HG03103 (cell line): Measurements from ENCODE around the gene UBTD1.

Source experiments
- ATAC-seq: cut with Tn5 transposase; IDR thresholded peaks from one replicate; pipeline ENCODE4 v1.9.1; 2021; ENCODE audit warnings: low read depth; ENCODE audit not compliant: unreplicated experiment

UBTD1 gene

DNA sequence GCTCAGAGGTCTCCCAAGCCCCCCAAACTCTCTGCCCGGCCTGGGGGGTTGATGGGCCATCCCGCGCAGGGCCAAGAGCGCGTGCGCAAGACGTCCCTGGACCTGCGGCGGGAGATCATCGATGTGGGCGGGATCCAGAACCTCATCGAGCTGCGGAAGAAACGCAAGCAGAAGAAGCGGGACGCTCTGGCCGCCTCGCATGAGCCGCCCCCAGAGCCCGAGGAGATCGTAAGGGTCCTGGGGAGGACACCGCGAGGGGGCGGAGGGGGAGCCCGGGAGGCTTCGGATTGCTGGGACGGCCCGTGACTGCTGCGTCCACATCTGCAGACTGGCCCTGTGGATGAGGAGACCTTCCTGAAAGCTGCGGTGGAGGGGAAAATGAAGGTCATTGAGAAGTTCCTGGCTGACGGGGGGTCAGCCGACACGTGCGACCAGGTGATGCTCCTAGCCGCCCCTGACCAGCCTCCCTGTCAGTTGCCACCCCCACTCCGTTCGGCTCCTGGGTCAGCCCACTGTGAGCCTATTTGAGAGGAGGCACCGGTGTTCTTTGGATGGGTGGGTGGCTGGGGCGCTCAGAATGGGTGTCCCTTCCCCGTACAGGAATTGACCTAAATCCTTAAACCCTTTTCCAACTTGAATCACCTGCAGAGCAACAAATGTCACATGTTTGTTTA is 79.6 kb downstream of the UBTD1 start:
- no peak for ATAC-seq

DNA sequence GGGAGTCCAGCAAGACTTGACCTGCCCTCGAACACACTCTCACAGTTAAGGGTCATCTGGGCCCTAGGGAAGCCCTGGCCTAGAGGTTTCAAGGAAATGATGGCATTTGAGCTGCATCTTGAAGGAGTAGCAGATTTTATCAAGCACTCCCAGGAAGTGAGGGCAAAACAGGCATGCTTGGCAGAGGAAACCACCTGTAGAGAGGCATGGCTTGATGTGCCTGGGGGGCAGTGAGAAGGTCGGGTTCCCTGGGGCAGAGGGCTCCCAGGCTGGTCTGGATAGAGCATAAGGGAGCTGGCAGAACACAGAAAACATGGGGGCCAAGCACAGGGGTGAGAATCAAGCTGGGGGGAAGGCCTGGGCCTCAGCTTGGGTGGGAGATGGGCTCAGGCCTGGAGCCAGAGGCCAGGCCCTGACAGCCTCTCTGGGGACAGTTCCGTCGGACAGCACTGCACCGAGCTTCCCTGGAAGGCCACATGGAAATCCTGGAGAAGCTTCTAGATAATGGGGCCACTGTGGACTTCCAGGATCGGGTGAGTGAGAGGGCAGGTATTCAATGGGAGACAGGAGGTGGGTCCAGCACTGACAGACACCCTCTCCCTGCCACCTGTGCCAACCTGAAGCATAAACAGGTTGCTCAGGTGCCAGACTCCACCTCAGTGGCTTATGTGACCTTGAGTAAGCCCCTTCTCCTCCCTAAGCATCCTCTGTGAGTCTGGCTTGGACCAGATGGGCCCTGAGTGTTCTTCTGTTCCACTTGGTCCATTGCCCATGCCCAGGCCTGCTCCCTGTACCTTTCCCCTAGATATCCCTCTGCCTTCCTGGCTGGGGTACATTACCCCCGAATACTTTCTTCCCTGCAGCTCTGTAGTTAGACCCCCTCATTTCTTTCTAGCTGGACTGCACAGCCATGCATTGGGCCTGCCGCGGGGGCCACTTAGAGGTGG is 82.0 kb downstream of the UBTD1 start:
- no peak for ATAC-seq

DNA sequence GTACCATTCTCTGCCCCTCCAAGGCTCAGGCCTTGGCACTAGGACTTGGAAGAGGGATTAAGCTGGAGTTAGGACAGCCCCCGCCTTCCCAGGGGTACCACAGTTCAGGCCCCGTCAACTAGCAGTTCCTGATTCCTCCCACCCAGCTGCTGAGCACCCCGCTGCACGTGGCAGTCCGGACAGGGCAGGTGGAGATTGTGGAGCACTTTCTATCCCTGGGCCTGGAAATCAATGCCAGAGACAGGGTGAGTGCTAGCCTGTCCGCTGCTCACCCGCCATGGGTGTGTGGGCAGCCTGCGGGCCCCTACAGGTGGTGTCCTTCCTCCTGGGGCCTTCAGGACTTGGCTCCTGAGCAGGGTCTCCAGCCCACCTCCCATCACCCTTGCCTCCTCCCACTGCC is 83.4 kb downstream of the UBTD1 start:
- no peak for ATAC-seq

DNA sequence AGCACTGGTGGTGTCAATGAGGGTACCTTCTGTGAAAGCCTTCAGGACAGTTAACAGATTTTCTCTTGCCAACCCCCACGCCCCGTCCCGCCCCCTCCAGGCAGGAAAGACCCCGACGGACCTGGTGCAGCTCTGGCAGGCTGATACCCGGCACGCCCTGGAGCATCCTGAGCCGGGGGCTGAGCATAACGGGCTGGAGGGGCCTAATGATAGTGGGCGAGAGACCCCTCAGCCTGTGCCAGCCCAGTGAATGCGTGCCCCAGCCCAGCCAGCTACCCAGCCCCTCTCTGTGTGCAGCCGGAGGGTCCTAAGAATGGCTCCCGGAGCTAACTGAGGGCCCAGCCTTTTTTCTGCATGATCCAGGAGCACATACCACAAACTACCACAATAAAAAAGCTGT is 84.8 kb downstream of the UBTD1 start:
- ATAC-seq, result no peak

DNA sequence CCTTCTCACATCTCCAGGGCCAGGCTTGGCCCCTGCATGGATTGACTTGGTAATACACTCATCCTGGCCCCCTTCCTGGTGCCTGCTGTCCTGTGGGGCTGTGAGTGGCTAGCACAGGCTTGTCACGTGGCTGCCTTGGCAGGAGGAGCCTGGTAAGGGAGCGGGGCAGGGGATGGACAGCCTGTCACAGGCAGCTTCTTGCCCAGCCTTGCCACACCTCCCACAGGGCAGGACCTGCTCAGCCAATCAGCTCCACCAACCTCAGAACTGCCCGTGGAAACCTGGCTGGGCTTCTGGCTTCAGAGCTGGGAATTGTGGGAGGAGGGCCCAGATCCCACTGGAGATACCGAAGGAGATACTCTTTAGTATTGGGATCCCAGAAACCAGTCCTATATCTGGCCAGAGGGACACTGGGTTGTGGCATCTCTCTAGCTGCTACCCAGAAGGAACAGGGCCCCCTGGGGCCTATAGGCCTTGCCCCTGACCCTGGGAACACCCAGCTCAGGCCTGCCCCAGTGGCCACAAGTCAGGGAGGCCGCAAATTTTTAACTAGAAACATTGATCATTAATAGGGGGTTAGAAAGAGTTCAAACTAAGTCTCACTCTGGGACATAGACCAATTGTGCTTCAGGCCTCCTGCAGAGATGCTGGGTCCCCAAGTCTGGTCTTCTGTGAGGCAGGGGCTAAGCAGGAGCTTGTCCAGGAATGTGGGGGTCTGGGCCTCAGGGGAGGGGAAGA is 85.5 kb downstream of the UBTD1 start, which contains the start of gene HOGA1:
TSS of gene HOGA1 (plus strand) at position 330 of the 738 bp plus-strand sequence. CDS start at position 645, 315 bp downstream.
- no peak for ATAC-seq

DNA sequence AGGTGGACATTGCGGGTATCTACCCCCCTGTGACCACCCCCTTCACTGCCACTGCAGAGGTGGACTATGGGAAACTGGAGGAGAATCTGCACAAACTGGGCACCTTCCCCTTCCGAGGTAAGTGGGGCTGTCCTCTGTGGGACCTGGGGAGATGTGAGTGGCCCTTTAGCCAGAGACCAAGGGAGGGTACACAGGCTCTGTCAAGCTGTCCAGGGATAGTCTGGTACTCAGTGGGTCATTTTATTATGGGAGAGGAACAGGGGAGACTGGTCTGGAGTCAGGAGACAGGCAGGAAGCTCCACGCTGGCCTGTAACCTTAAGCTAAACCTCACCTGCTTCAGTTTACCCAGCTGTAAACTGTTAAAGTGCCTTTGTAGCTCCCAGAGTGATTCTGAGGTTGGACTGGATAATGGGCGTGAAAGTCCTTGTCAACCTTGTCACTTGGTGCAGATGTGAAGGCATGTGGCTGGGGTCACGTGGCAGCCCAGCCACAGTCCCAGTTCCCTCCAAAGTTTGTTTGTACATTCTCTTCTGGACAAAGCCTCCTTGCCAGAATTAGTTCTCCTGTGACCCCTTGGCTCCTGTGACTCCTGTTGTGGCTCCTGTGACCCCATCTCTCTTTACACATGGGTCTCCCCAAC is 86.2 kb downstream of the UBTD1 start:
- no peak for ATAC-seq

DNA sequence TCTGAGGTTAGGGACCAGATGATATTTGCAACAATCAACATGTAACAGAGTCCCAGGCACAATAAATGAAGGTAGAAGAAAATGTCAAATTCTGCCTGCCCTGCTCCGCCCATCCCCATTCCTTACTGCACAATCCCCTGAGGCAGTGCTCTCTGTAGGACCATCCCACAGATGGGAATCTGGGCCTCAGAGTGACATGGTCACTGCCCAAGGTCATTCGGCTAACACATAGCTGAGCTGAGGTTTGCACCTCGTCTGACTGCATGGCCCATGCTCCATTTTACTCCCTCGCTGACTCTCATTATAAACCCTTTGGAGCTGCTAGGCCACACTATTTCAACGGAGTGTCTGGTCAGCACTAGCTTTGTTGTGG is 86.7 kb downstream of the UBTD1 start:
- ATAC-seq, result no peak

DNA sequence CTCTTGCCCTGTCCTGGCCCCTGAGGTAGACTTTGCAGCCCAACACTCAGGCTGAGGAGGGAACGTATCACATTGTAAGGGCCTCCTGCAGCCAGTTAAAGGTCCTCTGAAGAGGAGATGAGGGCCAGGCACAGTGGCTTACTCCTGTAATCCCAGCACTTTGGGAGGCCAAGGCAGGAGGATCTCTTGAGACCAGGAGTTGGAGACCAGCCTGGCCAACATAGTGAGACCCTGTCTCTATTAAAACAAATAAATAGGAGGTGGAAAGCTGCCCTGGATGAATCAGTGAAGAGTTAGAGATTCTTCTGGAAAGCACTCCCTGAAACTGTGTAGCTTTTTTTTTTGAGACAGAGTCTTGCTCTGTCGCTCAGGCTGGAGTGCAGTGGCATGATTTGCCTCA is 88.5 kb downstream of the UBTD1 start:
- no peak for ATAC-seq

DNA sequence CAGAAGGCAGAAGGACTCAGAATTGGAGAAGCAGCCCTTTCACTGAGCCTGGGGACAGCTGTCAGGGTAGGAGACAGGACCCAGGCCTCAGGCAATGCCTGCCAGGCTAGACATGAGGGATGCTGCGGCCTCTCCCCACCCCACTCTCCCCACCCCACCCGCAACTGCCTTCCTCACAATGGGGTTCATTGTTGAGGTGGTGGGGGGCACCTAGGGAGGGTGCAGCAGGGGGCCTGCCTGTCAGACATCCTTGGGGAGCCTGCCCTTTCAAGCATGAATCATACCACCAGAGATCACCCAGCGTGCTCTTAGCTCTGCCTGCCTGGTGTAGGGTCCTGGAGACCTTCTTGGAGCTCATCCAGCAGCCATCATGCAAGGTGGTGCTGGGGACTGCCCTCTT is 90.8 kb downstream of the UBTD1 start, which contains the start of gene C10orf62:
TSS of gene C10orf62 (plus strand) at position 243 of the 400 bp plus-strand sequence. CDS start 177 bp downstream, outside the sequence.
- no peak for ATAC-seq

DNA sequence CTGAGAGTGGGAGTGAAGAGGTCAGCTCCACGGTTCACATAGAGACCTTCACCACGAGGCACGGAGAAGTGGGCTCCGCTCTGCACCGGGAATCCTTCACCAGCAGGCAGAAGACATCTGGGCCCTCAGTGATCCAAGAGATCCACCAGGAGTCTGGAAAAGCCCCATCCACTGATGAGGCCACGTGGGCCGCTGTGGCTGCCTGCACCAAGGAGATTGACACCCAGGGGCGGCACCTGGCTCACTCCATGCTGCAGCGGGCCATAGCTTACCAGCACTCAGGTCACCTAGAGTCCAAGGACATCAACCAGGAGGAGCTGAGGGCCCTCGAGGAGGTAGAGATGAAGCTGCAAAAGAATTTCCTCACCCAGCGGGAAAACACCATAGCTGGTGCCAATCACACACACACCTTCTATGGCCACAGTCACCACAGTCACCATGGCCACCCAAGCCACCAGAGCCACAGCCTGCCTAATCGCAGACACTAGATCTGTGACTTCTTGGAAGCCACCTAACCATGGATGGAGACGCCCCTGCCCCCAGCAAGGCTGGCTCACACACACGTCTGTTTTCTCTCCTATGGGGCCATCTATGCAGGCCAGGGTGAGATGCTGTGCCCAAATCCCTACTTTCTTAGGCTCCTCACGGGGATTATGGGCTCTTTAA is 91.5 kb downstream of the UBTD1 start:
- ATAC-seq, result no peak

DNA sequence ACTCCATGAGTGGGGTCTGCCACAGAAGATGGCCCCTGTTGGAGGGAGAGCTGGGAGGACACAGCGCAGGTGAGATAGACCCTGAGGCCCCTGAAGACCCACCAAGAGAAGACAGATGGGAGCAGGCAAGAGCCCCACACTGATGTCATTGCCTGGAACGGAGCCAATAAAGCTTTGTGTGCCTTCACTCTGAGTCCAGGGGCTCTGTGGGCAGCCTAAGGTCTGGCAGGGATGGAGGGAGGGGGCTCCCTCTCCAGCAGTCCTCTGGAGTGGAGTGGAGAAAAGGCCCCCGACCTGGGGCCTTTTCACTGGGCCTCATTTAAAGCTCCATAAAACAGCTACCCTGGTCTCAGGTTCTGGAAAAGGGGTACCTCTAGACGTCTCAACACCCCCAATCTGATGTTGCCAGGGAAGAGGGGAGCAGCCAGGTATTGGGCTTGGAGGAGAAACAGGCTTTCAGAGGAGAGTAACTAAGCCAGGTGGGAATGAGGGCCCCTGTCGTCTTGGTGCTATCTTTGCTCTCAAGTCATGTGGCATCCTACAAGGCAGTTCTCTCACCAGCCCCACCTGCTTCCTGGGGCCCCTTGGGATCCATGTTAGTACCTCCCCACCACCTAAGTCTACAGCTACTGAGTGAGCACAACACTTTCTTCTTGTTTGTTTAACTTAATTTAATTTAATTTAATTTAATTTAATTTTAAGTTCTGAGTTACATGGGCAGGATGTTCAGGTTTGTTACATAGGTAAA is 92.2 kb downstream of the UBTD1 start:
- no peak for ATAC-seq

DNA sequence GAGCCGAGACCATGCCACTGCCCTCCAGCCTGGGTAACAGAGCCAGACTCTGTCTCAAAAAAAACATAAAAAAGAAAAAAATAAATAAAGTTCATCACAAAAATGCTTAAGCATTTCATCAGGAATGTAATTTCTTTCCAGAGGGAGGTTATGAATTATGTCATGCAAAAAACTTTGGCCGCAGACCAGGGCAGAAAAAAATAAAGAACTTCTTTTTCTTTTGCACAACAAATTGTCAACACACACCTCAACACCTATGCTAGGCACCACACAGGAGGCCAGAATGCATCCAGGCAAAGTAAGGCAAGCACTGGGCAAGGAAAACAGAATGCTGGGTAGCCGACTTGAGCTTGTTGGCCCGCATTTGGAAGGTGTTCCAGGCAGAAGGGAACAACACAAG is 94.7 kb downstream of the UBTD1 start:
- ATAC-seq, result no peak

DNA sequence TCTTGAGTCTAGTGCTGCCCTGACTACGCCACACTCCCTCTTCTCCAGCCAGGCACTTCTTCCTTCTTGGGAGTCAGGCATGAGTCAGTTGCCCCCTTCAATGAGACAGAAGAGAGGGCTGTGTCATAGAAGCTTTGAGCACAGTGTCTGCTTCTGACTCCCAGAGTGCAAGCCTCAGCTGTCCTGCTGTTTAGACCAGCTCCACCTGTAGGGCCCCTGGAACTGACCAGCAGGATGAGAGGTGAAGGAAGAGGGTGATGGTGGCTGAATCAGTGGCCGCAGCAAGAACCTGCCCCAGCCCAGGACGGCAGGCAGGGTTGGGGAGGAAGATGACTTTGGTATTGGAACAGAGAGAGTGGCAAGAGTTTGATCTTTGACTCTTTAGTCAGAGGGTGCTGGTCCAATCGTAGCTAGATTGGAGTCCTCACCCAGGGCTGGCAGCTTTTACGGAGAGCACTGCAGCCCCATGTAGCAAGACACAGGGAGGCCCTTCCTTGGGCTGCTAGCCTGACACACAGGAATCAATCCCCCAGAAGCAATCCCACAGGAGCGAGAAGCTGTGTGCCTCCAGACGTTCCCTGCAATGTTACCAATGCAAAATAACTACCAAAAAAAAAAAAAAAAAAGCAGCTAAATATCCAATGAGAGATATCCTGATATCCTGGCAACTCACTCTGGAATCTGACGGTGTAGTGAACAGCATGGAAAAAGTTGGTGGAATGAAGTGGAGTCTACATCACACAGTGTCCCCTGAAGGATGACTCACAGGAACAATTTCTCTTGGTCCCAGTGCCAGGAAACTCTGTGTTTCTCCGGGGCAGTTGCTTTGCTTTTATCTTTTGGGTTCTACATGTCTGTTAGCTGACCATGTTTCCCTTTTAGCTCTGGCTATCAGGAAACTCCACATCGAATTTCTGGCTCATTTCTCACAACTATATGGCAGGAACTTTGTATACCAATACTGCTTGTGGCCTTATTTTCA is 97.7 kb downstream of the UBTD1 start:
- ATAC-seq, result no peak

DNA sequence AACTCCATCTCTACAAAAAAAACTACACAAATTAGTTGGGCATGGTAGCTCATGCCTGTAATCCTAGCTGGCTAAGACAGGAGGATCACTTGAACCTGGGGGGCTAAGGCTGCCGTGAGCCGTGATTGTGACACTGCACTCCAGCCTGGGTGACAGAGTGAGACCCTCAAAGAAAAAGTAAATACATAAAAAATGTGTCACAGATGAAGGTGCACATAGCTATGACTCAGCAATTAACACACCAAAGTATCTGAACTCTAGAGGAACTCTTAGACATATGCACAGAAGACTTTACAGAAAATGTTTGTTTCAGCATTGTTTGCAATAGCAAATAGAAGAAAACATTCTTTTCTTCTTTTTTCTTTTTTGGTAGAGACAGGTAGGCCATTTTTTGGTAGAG is 99.1 kb downstream of the UBTD1 start:
- no peak for ATAC-seq

DNA sequence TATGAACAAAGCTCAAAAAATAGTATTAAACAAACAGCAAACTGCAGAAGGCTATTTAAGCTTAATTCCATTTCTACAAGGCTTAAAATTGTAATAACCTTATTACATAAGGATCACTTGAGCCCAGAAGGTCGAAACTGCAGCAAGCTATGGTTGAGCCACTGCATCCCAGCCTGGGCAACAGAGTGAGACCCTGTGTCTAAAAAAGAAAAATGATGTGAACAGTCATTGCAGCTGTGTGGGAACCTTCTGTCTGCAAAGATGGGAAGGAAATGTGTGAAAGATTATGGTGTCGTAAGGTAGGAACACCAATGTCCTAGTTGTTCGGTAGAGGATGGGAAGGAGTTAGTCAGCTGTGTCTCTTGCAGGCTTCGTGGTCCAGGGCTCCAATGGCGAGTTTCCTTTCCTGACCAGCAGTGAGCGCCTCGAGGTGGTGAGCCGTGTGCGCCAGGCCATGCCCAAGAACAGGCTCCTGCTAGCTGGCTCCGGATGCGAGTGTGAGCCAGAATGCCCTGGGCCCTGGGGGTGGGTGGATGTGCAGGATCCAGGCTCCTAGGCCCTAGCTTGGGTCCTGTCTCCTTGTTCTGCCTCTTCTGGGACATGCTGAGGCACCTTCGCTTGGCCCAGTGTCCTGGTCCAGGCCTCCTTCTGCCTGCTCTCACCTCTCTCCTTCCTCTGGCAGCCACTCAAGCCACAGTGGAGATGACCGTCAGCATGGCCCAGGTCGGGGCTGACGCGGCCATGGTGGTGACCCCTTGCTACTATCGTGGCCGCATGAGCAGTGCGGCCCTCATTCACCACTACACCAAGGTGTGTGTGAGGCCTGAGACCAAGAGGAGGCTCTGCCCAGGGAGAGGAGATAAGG is 99.9 kb downstream of the UBTD1 start:
- no peak for ATAC-seq

DNA sequence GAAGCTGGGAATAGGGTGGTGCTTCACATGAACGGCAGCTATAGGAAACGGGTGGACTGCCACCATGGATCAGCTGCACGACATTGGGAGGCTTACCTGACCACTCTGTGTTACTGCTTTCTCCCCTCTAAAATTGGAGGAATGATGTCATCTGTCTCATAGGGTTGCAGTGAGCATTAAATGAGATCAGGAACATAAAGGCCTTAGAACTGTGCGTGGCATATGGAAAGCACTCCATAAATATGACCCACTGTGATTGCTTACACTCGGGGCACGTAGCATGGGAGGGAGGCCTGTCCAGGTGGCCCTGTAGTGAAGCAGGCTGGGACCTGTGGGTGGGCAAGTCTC is 100.5 kb downstream of the UBTD1 start:
- ATAC-seq, result no peak

DNA sequence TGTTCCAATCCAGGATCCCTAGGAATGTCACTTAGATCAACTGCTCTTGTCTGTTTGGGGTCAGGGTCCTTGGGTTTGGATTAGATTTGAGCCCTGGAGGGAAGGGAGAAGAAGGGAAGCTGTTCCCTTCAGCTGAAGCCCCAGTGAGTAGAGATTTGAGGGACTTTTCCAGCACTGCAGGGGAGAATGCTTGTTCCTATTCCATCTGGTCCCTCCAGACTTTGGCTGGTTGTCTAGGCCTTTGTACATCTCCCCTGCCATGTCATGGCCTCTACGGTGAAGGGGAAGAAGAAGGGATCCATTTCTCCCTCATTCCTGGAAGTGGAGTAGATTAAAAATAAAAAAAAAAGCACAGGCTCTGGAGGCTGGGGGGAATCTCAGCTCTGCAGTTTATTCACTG is 101.9 kb downstream of the UBTD1 start:
- no peak for ATAC-seq
